ENCODE measurements around the gene RNF11. TPM values are rescaled to one million over a fixed set of nuclear protein-coding genes. Genes with fewer than 3 reads are reported as not detected.

The RNF11 gene
- total RNA-seq, 1 experiment from 2014 or later: 67.5 TPM

DNA sequence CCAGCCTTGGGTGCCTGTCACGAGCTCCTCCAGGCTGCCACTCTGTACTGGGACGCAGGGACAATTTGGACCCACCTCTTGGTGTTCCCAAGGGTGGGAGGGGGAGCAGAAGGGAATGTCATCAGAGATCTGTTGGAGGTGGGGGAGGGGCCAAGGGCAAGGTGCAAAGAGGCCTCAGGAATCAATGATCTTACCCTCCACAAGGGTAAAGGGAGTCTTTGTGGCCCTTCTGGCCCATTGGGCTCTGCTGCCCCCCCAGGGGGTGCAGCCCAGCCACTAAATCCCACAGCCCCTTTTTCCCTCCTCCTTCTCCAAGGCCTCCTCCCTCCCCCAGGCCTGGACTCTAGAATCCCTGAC lies 85.8 kb downstream of the RNF11 start:
- intact Hi-C loops (cut with micrococcal nuclease; ENCODE audit: unreplicated experiment): no loop called here
- TF ChIP-seq, protein P1, sequence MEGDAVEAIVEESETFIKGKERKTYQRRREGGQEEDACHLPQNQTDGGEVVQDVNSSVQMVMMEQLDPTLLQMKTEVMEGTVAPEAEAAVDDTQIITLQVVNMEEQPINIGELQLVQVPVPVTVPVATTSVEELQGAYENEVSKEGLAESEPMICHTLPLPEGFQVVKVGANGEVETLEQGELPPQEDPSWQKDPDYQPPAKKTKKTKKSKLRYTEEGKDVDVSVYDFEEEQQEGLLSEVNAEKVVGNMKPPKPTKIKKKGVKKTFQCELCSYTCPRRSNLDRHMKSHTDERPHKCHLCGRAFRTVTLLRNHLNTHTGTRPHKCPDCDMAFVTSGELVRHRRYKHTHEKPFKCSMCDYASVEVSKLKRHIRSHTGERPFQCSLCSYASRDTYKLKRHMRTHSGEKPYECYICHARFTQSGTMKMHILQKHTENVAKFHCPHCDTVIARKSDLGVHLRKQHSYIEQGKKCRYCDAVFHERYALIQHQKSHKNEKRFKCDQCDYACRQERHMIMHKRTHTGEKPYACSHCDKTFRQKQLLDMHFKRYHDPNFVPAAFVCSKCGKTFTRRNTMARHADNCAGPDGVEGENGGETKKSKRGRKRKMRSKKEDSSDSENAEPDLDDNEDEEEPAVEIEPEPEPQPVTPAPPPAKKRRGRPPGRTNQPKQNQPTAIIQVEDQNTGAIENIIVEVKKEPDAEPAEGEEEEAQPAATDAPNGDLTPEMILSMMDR (conservative IDR thresholded peaks at IDR 0.05; ENCODE audit: low read depth, low read length): no peak
- no peak for TF ChIP-seq EZH2 (IDR thresholded peaks at IDR 0.05; ENCODE audit: borderline replicate concordance, low read depth, low read length, poor library complexity, severe bottlenecking)
- DNase-seq (ENCODE audit: low spot score): no peak
- CTCF ChIA-PET: no interaction called here
- POLR2A ChIA-PET (ENCODE audit: low non-redundant PET): no interaction called here
- Histone ChIP-seq H3K27me3 (replicated peaks; ENCODE audit: insufficient read depth, low read depth, low read length, poor library complexity) (no peaks in the 10 kb centered on the region), H3K4me1 (ENCODE audit: insufficient read depth, low read length, poor library complexity, severe bottlenecking) (no peaks in the 10 kb centered on the region), H3K36me3 (ENCODE audit: insufficient read depth, low read length, poor library complexity, severe bottlenecking) (no peaks in the 10 kb centered on the region), H3K9me3 (ENCODE audit: low read depth, low read length, poor library complexity, severe bottlenecking) (no peaks in the 10 kb centered on the region), H3K4me3 (ENCODE audit: low read depth, low read length, poor library complexity, severe bottlenecking) (no peak overlapping the region), H3K27ac (ENCODE audit: low read depth, low read length, poor library complexity, severe bottlenecking) (no peak overlapping the region)
- no TSS peak for BruUV-seq (replicated peaks)

DNA sequence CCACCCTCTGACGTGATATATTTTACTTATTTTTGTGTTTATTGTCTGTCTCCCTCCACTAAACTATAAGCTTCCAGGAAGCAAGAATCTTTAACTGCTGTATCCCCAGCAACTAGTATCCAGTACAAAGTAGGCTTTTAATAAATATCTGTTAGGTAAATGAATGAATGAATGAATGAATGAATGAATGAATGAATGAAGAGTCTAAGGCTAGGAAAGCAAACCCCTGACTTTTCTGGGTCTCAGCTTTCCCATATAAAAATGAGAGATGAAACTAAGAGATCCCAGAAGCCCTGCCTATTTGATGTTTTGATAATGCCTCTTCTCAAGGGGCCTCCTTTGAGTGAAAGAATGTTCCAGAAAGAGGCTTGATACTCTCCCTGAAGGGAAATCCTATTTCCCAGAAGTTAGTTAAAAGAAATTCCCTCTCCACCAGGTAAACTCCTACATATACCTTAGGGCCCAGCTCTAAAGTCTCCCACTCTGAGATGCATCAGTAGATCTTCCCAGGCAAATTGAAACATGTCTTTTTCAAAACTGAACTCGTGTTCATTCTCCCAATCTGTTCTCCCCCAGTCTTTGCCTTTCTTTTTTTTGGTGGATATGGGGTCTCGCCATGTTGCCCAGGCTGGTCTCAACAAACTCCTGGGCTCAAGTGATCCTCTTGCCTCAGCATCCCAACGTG lies 86.5 kb downstream of the RNF11 start:
- no peak for DNase-seq (ENCODE audit: low spot score)
- Histone ChIP-seq H3K4me3 (ENCODE audit: low read depth, low read length, poor library complexity, severe bottlenecking) (no peak overlapping the region), H3K27ac (ENCODE audit: low read depth, low read length, poor library complexity, severe bottlenecking) (no peak overlapping the region), H3K36me3 (ENCODE audit: insufficient read depth, low read length, poor library complexity, severe bottlenecking) (no peaks in the 10 kb centered on the region), H3K4me1 (ENCODE audit: insufficient read depth, low read length, poor library complexity, severe bottlenecking) (no peaks in the 10 kb centered on the region), H3K27me3 (replicated peaks; ENCODE audit: insufficient read depth, low read depth, low read length, poor library complexity) (no peaks in the 10 kb centered on the region), H3K9me3 (ENCODE audit: low read depth, low read length, poor library complexity, severe bottlenecking) (no peaks in the 10 kb centered on the region)
- ChIA-PET CTCF (no interaction called here), POLR2A (ENCODE audit: low non-redundant PET) (no interaction called here)
- intact Hi-C loops (cut with micrococcal nuclease; ENCODE audit: unreplicated experiment): no loop called here
- no TSS peak for BruUV-seq (replicated peaks)
- TF ChIP-seq EZH2 (IDR thresholded peaks at IDR 0.05; ENCODE audit: borderline replicate concordance, low read depth, low read length, poor library complexity, severe bottlenecking): no peak
- TF ChIP-seq, protein P1 (conservative IDR thresholded peaks at IDR 0.05; ENCODE audit: low read depth, low read length): no peak

Other genes with a start within 250 kb of the RNF11 start
- gene C1orf185, start 134.0 kb upstream of the RNF11 start, total RNA-seq (2021): not detected in 2 replicates
- 3.1 and 5.1 TPM in 2 replicates for gene TTC39A, start 94.3 kb downstream of the RNF11 start, total RNA-seq (2021)